CD4-positive, alpha-beta T cell (primary cell): ENCODE data around the gene LRRC2. TPM values are rescaled to one million over a fixed set of nuclear protein-coding genes. Genes with fewer than 3 reads are reported as not detected.

Experiments used
- ATAC-seq: fragments of 200-7000 bp; cut with Tn5 transposase; one replicate; pipeline ENCODE4 v1.10.0; 2022; ENCODE audit warnings: mild to moderate bottlenecking; ENCODE audit not compliant: poor library complexity
- CTCF ChIA-PET: fragments of 350-600 bp; sonication (Branson Sonifier 250); formaldehyde crosslinking; loops from one replicate; lab custom pipeline; 2021; ENCODE audit warnings: antibody characterized with exemption, inconsistent platforms; lab: Charles Lee
- POLR2A ChIA-PET: fragments of 350-600 bp; sonication (Branson Sonifier 250); formaldehyde crosslinking; loops from one replicate; lab custom pipeline; 2021; ENCODE audit warnings: antibody characterized with exemption, inconsistent platforms; lab: Charles Lee
- DNase-seq, 14 experiments: peaks; one replicate each; pipeline ENCODE4 v3.0.0-alpha.2; 2013 to 2020; ENCODE audit warnings: mixed read lengths in 2 of 14
- H3K27ac ChIP-seq, 2 donors: one replicate each; pipeline versions ENCODE4 v1.5.1 to v1.7.0; 2013; ENCODE audit warnings: low read length in 2 of 2, low read depth in 1 of 2, mild to moderate bottlenecking in 1 of 2
- H3K27me3 ChIP-seq, 2 experiments: 1 replicate in 1 of 2; 2 replicates in 1 of 2; pipeline versions ENCODE4 v1.6.1 to v1.7.0; 2013; ENCODE audit warnings: low read length in 2 of 2, control low read depth in 1 of 2, mild to moderate bottlenecking in 1 of 2, moderate library complexity in 1 of 2; ENCODE audit not compliant: insufficient read depth in 2 of 2, control insufficient read depth in 1 of 2
- H3K36me3 ChIP-seq: one replicate; pipeline ENCODE4 v1.6.1; 2013; ENCODE audit warnings: low read length, control low read depth; ENCODE audit not compliant: insufficient read depth
- H3K4me1 ChIP-seq: one replicate; pipeline ENCODE4 v1.6.1; 2013; ENCODE audit warnings: low read length, control low read depth; ENCODE audit not compliant: insufficient read depth
- H3K4me3 ChIP-seq: one replicate; pipeline ENCODE4 v1.5.1; 2013; ENCODE audit warnings: mild to moderate bottlenecking, low read length, moderate library complexity
- H3K9me3 ChIP-seq, 2 experiments: 1 replicate in 1 of 2; 2 replicates in 1 of 2; pipeline versions ENCODE4 v1.6.1 to v1.7.0; 2013; ENCODE audit warnings: low read length in 2 of 2, mild to moderate bottlenecking in 2 of 2, control low read depth in 1 of 2, moderate library complexity in 1 of 2; ENCODE audit not compliant: control insufficient read depth in 1 of 2, insufficient read depth in 1 of 2
- H3K27ac Mint-ChIP-seq: one replicate; pipeline ENCODE4 v1.8.0; 2020; ENCODE audit warnings: mixed read lengths
- H3K27me3 Mint-ChIP-seq: one replicate; pipeline ENCODE4 v1.8.0; 2021; ENCODE audit warnings: mixed read lengths
- H3K36me3 Mint-ChIP-seq: one replicate; pipeline ENCODE4 v1.8.0; 2021; ENCODE audit warnings: low read depth, mixed read lengths
- H3K4me1 Mint-ChIP-seq: one replicate; pipeline ENCODE4 v1.8.0; 2021; ENCODE audit warnings: low read depth, mixed read lengths
- H3K4me3 Mint-ChIP-seq: one replicate; pipeline ENCODE4 v1.8.0; 2020; ENCODE audit warnings: mild to moderate bottlenecking, mixed read lengths
- H3K9me3 Mint-ChIP-seq: one replicate; pipeline ENCODE4 v1.8.0; 2020; ENCODE audit warnings: mixed read lengths
- intact Hi-C, 2 experiments: fragments of 100-400 bp; cut with DNase I in 1 of 2; cut with micrococcal nuclease in 1 of 2; formaldehyde crosslinking; loops; one replicate each; pipeline versions ENCODE4 v1.15.1 to v1.9.0; 2023 to 2025; cut with DNase I, micrococcal nuclease
- total RNA-seq, 174 experiments: library from RNA in 2 of 174; stranded (reverse) in 2 of 174; gene quantifications; one replicate each; pipeline ENCODE4 v1.2.3 and lab custom pipeline; 2021 to 2026
- TF ChIP-seq, protein P1 (sequence below): fragments of 200-600 bp; IDR thresholded peaks from one replicate; pipeline ENCODE4 v1.8.0; 2022; ENCODE audit warnings: antibody characterized with exemption, mild to moderate bottlenecking

The LRRC2 gene
- total RNA-seq, 2 experiments from 2014 or later, result 0.59 to 0.91 TPM

DNA sequence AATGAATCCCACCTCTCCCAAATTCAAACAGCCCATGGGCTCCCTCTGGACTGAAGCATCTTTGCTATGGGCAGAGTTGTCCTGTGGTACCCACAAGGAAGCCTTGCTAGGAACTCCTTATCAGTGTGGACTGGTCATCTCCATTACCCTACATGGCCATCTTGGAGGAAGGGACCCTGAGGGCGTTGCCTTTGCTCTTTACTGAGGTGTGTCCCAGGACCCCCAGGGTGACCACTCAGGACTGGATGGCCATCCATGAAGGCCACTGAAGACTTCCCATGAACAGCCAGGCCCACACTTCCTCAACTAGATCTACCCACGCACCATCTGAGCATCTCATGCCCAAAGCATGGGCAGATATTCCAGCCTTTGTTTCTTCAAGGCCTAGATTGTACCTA is 48.3 kb downstream of the LRRC2 start:
- no peak for ATAC-seq
- POLR2A ChIA-PET, result no interaction called here
- TF ChIP-seq, protein P1, sequence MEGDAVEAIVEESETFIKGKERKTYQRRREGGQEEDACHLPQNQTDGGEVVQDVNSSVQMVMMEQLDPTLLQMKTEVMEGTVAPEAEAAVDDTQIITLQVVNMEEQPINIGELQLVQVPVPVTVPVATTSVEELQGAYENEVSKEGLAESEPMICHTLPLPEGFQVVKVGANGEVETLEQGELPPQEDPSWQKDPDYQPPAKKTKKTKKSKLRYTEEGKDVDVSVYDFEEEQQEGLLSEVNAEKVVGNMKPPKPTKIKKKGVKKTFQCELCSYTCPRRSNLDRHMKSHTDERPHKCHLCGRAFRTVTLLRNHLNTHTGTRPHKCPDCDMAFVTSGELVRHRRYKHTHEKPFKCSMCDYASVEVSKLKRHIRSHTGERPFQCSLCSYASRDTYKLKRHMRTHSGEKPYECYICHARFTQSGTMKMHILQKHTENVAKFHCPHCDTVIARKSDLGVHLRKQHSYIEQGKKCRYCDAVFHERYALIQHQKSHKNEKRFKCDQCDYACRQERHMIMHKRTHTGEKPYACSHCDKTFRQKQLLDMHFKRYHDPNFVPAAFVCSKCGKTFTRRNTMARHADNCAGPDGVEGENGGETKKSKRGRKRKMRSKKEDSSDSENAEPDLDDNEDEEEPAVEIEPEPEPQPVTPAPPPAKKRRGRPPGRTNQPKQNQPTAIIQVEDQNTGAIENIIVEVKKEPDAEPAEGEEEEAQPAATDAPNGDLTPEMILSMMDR, result no peak
- no peak for DNase-seq
- H3K9me3 ChIP-seq, result no peaks in the 10 kb centered on the region
- no peaks in the 10 kb centered on the region for H3K4me1 Mint-ChIP-seq
- H3K27me3 Mint-ChIP-seq, result no peaks in the 10 kb centered on the region
- intact Hi-C loops, result no loop called here
- H3K27ac Mint-ChIP-seq, result no peak overlapping the region
- H3K36me3 Mint-ChIP-seq, result no peaks in the 10 kb centered on the region
- H3K36me3 ChIP-seq, result no peaks in the 10 kb centered on the region
- no peak overlapping the region for H3K4me3 Mint-ChIP-seq
- no peak overlapping the region for H3K27ac ChIP-seq
- CTCF ChIA-PET, result interaction anchor here (0.8 kb wide), 1 partner anchor 21 kb away, joined by 3 read pairs; no protein-coding TSS in a partner anchor
- no peaks in the 10 kb centered on the region for H3K27me3 ChIP-seq
- no peaks in the 10 kb centered on the region for H3K9me3 Mint-ChIP-seq
- H3K4me1 ChIP-seq, result no peaks in the 10 kb centered on the region
- no peak overlapping the region for H3K4me3 ChIP-seq

DNA sequence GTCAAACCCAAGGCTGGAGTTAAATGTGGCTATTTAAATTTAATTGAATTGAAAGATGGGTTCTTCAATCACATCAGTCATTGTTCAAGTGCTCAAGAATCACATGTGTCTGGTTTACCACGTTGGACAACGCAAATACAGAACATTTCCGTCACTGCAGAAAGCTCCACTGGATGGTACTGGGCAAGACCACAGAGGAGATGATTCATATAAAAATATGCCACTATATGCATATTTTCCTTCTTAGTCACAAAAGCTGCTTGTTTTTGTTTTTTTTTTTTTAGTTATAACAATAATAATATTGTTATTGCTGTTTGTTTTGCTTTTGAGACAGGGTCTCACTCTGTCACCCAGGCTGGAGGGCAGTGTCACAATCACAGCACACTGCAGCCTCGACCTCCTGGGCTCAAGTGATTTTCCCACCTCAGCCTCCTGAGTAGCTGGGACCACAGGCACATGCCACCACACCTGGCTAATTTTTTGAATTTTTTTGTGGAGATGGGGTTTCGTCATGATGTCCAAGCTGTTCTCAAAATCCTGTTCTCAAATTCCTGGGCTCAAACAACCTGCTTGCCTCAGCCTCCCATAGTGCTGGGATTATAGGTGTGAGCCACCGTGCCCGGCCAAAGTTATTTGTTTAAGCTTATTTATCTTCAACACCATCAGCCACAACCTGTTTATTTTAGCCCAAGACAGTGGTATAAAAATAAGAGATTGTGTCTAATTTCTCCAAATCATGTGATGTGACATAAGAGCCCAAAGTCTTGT is 48.9 kb downstream of the LRRC2 start:
- no peaks in the 10 kb centered on the region for H3K9me3 ChIP-seq
- Mint-ChIP-seq H3K36me3 (no peaks in the 10 kb centered on the region), H3K4me1 (no peaks in the 10 kb centered on the region), H3K27me3 (no peaks in the 10 kb centered on the region), H3K27ac (no peak overlapping the region), H3K9me3 (no peaks in the 10 kb centered on the region), H3K4me3 (no peak overlapping the region)
- no peak overlapping the region for H3K27ac ChIP-seq
- H3K4me1 ChIP-seq, result no peaks in the 10 kb centered on the region
- TF ChIP-seq, protein P1, result no peak
- ATAC-seq, result no peak
- H3K4me3 ChIP-seq, result no peak overlapping the region
- DNase-seq, result no peak
- intact Hi-C loops, result no loop called here
- H3K36me3 ChIP-seq, result no peaks in the 10 kb centered on the region
- ChIA-PET CTCF (interaction anchor here (0.8 to 8.4 kb wide), 3 partner anchors 20 to 41 kb away, joined by 3 to 44 read pairs (median 4); no protein-coding TSS in a partner anchor), POLR2A (no interaction called here)
- no peaks in the 10 kb centered on the region for H3K27me3 ChIP-seq

DNA sequence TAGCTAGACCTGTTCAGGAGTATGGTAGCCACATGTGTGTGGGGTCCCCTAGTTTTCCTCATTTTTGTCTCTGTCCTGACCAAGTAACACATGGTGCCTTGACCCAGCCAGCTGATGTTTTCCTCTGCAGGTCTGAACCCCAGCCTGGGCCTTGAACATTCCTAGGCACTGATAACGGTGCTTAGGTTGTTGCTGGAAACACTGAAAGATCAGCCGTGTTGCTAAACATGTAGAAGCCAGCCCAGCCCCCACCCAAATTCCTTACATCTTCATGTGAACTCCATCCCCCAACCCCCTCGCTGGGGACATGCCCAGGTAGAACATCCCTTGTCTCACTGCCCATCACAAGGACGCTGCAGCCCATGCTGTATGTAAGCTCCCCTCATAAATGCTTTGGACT is 49.6 kb downstream of the LRRC2 start:
- CTCF ChIA-PET, result interaction anchor here (1.4 to 8.4 kb wide), 2 partner anchors 27 to 42 kb away, joined by 4 to 44 read pairs; no protein-coding TSS in a partner anchor
- H3K27ac ChIP-seq, result no peak overlapping the region
- no peak overlapping the region for H3K27ac Mint-ChIP-seq
- H3K4me3 Mint-ChIP-seq, result no peak overlapping the region
- H3K27me3 ChIP-seq, result no peaks in the 10 kb centered on the region
- DNase-seq (no peak), ATAC-seq (no peak)
- intact Hi-C loops, result no loop called here
- no peaks in the 10 kb centered on the region for H3K27me3 Mint-ChIP-seq
- TF ChIP-seq, protein P1, result no peak
- H3K4me1 ChIP-seq, result no peaks in the 10 kb centered on the region
- H3K36me3 ChIP-seq, result no peaks in the 10 kb centered on the region
- H3K9me3 Mint-ChIP-seq, result no peaks in the 10 kb centered on the region
- H3K4me1 Mint-ChIP-seq, result no peaks in the 10 kb centered on the region
- POLR2A ChIA-PET, result no interaction called here
- H3K4me3 ChIP-seq, result no peak overlapping the region
- H3K36me3 Mint-ChIP-seq, result no peaks in the 10 kb centered on the region
- no peaks in the 10 kb centered on the region for H3K9me3 ChIP-seq
